PC-3 (cell line): Measurements from ENCODE around the gene RGS5. TPM values are rescaled to one million over a fixed set of nuclear protein-coding genes. Genes with fewer than 3 reads are reported as not detected.

Experiments
- ATAC-seq: fragments of 200-7000 bp; cut with Tn5 transposase; 2 replicates; pipeline ENCODE4 v1.9.1; 2020; ENCODE audit warnings: mild to moderate bottlenecking, moderate library complexity
- BruUV-seq: library from RNA; stranded (reverse); fragments of 400-500 nt; replicated peaks from 2 replicates; lab custom pipeline; 2021; lab: Mats Ljungman, UMichigan
- CTCF ChIA-PET: fragments of 300-600 bp; sonication (Branson Sonifier 250); formaldehyde crosslinking; loops from one replicate; lab custom pipeline; 2022; ENCODE audit warnings: antibody characterized with exemption; lab: Charles Lee
- POLR2A ChIA-PET: fragments of 300-600 bp; sonication (Branson Sonifier 250); formaldehyde crosslinking; loops from one replicate; lab custom pipeline; 2022; ENCODE audit warnings: antibody characterized with exemption; ENCODE audit not compliant: unreplicated experiment; lab: Charles Lee
- DNase-seq: peaks from one replicate; pipeline ENCODE4 v3.0.0-alpha.2; 2015
- H2AFZ ChIP-seq: fragments of 300-600 bp; sonication (generic); 2 replicates; pipeline ENCODE4 v1.6.0; 2016; ENCODE audit warnings: antibody characterized with exemption, low read length
- H3F3A ChIP-seq: fragments of 300-600 bp; sonication (generic); one replicate; pipeline ENCODE4 v1.6.0; 2017; ENCODE audit warnings: antibody characterized with exemption, low read length, control low read depth, mild to moderate bottlenecking; ENCODE audit not compliant: unreplicated experiment
- H3K27ac ChIP-seq: fragments of 300-600 bp; sonication (generic); 2 replicates; pipeline ENCODE4 v1.5.1; 2016; ENCODE audit warnings: mild to moderate bottlenecking, low read length
- H3K27me3 ChIP-seq: fragments of 300-600 bp; sonication (generic); 2 replicates; pipeline ENCODE4 v1.6.1; 2016; ENCODE audit warnings: low read length, mixed read lengths
- H3K36me3 ChIP-seq: fragments of 300-600 bp; sonication (generic); 2 replicates; pipeline ENCODE4 v1.6.1; 2016; ENCODE audit warnings: low read depth, mixed run types, low read length, mixed read lengths
- H3K4me1 ChIP-seq: fragments of 300-600 bp; sonication (generic); 2 replicates; pipeline ENCODE4 v1.5.1; 2016; ENCODE audit warnings: low read length; ENCODE audit not compliant: insufficient read depth
- H3K4me2 ChIP-seq: fragments of 300-600 bp; sonication (generic); 2 replicates; pipeline ENCODE4 v1.6.0; 2016; ENCODE audit warnings: low read length
- H3K4me3 ChIP-seq: fragments of 300-600 bp; sonication (generic); 2 replicates; pipeline ENCODE4 v1.5.1; 2016; ENCODE audit warnings: mild to moderate bottlenecking, low read length, mixed read lengths
- H3K79me2 ChIP-seq: fragments of 300-600 bp; sonication (generic); 2 replicates; pipeline ENCODE4 v1.6.1; 2017; ENCODE audit warnings: low read length, mixed read lengths
- H3K9ac ChIP-seq: fragments of 300-600 bp; sonication (generic); 2 replicates; pipeline ENCODE4 v1.6.0; 2016; ENCODE audit warnings: mild to moderate bottlenecking, low read length
- H3K9me2 ChIP-seq: fragments of 300-600 bp; sonication (generic); replicated peaks from 2 replicates; pipeline ENCODE4 v1.6.1; 2016; ENCODE audit warnings: mixed run types, low read length, mixed read lengths
- H3K9me3 ChIP-seq: fragments of 300-600 bp; sonication (generic); 2 replicates; pipeline ENCODE4 v1.6.1; 2016; ENCODE audit warnings: low read length, mixed read lengths
- H4K20me1 ChIP-seq: fragments of 300-600 bp; sonication (generic); 2 replicates; pipeline ENCODE4 v1.6.1; 2016; ENCODE audit warnings: low read length, mixed read lengths
- EZH2 ChIP-seq: fragments of 300-600 bp; sonication (generic); IDR thresholded peaks from one replicate; pipeline ENCODE4 v1.6.1; 2017; ENCODE audit warnings: antibody characterized with exemption, mild to moderate bottlenecking, low read length; ENCODE audit not compliant: unreplicated experiment
- EZH2phosphoT487 ChIP-seq: fragments of 300-600 bp; sonication (generic); IDR thresholded peaks from 2 replicates; pipeline ENCODE4 v1.6.1; 2018; ENCODE audit warnings: mild to moderate bottlenecking, antibody characterized with exemption, low read length, borderline replicate concordance
- intact Hi-C: fragments of 100-400 bp; cut with micrococcal nuclease; formaldehyde crosslinking; loops from 2 replicates; pipeline ENCODE4 v1.9.0; 2023
- total RNA-seq: library from RNA; depleted of rRNA; stranded (reverse); fragments of >200 nt; gene quantifications from 2 replicates; pipeline ENCODE4 v1.2.3, GENCODE V29; 2014
- TF ChIP-seq, protein P1 (sequence below): fragments of 300-600 bp; sonication (generic); conservative IDR thresholded peaks from 2 replicates; pipeline ENCODE4 v1.5.1; 2017; ENCODE audit warnings: antibody characterized with exemption, low read depth, mild to moderate bottlenecking, low read length

RGS5 gene
- total RNA-seq, 1 experiment from 2014 or later: 5.0 TPM

DNA sequence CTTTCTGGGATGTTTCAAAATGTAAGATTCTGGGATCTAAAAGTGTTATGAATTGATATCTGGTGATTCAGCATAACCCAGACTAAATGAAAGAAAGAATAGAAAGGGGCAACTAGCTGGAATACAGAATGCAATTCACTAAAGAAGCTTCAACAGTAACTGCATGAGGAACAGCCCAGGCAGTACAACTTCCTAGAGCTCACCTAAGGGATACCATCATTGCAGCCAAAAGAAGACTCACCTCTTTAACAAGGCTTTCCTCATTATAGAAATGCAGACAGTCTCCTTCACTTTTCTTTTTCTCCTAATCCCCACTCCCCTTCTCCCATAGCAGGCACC lies 6.3 kb downstream of the RGS5 start:
- H3K9ac ChIP-seq: no peak overlapping the region
- intact Hi-C loops: loop anchor here (5.0 kb wide), 1 partner anchor 61 kb away; no protein-coding TSS in a partner anchor
- no peak overlapping the region for H3K4me2 ChIP-seq

DNA sequence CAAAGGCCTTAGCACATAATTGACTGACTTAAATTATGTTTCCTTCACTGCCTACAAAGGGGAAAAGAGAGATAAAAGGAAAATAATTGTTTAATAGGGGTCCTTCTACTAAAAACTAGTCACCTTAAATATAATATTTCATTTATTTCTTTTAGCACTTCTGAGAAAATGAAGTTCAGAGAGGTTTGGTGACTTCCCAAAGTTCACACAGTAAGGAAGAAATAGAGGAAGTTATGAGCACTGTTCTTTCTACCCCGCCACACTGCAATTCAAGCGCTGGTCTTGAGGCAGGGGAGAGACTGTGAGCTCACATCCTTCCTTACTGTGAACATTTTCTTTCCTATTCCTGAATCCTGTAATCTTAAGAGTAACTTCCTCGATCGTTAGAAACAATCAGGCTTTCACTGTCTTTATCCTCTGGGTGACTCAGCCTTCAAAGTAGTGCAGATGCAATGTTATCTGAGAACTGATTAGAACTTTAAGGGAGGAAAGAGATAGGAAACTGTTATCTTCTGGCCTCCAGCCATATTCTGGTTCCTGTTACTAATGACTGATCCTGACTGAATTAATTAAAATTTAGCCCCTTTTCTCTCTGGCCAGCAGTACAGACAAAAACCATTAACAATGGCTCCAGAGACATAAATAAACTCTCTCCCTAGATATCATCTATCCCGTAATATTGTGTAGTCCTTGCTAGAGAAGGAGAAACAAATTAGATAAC lies 6.8 kb downstream of the RGS5 start:
- H3K9me3 ChIP-seq: no peaks in the 10 kb centered on the region
- DNase-seq (no peak), ATAC-seq (no peak)
- intact Hi-C loops: loop anchor here (5.0 kb wide), 1 partner anchor 61 kb away; no protein-coding TSS in a partner anchor
- no TSS peak for BruUV-seq
- H3K27ac ChIP-seq: no peak overlapping the region
- TF ChIP-seq EZH2phosphoT487: no peak
- TF ChIP-seq EZH2: no peak
- TF ChIP-seq, protein P1, sequence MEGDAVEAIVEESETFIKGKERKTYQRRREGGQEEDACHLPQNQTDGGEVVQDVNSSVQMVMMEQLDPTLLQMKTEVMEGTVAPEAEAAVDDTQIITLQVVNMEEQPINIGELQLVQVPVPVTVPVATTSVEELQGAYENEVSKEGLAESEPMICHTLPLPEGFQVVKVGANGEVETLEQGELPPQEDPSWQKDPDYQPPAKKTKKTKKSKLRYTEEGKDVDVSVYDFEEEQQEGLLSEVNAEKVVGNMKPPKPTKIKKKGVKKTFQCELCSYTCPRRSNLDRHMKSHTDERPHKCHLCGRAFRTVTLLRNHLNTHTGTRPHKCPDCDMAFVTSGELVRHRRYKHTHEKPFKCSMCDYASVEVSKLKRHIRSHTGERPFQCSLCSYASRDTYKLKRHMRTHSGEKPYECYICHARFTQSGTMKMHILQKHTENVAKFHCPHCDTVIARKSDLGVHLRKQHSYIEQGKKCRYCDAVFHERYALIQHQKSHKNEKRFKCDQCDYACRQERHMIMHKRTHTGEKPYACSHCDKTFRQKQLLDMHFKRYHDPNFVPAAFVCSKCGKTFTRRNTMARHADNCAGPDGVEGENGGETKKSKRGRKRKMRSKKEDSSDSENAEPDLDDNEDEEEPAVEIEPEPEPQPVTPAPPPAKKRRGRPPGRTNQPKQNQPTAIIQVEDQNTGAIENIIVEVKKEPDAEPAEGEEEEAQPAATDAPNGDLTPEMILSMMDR: no peak
- H3K9me2 ChIP-seq: no peaks in the 10 kb centered on the region
- no peaks in the 10 kb centered on the region for H3K4me1 ChIP-seq
- no peaks in the 10 kb centered on the region for H3K27me3 ChIP-seq
- CTCF ChIA-PET: no interaction called here
- no peaks in the 10 kb centered on the region for H3F3A ChIP-seq
- H3K4me2 ChIP-seq: no peak overlapping the region
- no peaks in the 10 kb centered on the region for H4K20me1 ChIP-seq
- no peak overlapping the region for H2AFZ ChIP-seq
- no peaks in the 10 kb centered on the region for H3K36me3 ChIP-seq
- H3K9ac ChIP-seq: no peak overlapping the region
- POLR2A ChIA-PET: no interaction called here
- H3K79me2 ChIP-seq: no peaks in the 10 kb centered on the region
- no peak overlapping the region for H3K4me3 ChIP-seq

More for the DNA sequence above, 6.3 kb downstream of the RGS5 start:
- Histone ChIP-seq H3K4me3 (no peak overlapping the region), H4K20me1 (no peaks in the 10 kb centered on the region), H3K27me3 (no peaks in the 10 kb centered on the region), H2AFZ (no peak overlapping the region), H3K36me3 (no peaks in the 10 kb centered on the region), H3K4me1 (no peaks in the 10 kb centered on the region), H3K27ac (no peak overlapping the region), H3F3A (no peaks in the 10 kb centered on the region), H3K79me2 (no peaks in the 10 kb centered on the region), H3K9me3 (no peaks in the 10 kb centered on the region), H3K9me2 (no peaks in the 10 kb centered on the region)
- TF ChIP-seq, protein P1: no peak
- TF ChIP-seq EZH2 (no peak), EZH2phosphoT487 (no peak)
- ATAC-seq (no peak), DNase-seq (no peak)
- BruUV-seq: no TSS peak
- ChIA-PET CTCF (no interaction called here), POLR2A (no interaction called here)

DNA sequence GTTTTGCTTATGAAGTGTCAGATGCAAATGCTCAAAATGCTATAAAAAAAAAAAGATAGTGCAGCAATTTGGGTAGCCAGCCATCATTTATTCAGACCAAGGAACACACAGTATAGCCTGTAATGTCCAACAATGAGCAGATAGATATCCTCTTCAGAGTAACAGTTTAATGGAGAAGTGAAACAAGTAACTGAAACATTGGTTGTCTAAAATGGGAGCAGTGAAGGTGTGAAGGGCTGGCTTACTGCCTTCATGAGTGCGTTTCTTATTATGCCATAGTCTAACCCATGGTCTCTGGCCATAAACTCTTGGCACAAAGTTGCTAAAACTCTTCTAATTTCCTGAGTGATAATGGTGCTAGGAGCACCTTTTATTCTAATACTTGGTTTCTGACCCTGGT lies 11.4 kb downstream of the RGS5 start:
- Histone ChIP-seq H3K4me2 (no peak overlapping the region), H3K27ac (no peak overlapping the region), H3F3A (no peaks in the 10 kb centered on the region), H4K20me1 (no peaks in the 10 kb centered on the region), H3K79me2 (no peaks in the 10 kb centered on the region), H3K9ac (no peak overlapping the region), H3K4me1 (no peaks in the 10 kb centered on the region), H3K4me3 (no peak overlapping the region), H3K36me3 (no peaks in the 10 kb centered on the region), H3K9me2 (no peaks in the 10 kb centered on the region), H3K27me3 (no peaks in the 10 kb centered on the region), H2AFZ (no peak overlapping the region), H3K9me3 (no peaks in the 10 kb centered on the region)
- TF ChIP-seq EZH2 (no peak), EZH2phosphoT487 (no peak)
- TF ChIP-seq, protein P1: no peak
- no peak for DNase-seq
- POLR2A ChIA-PET: no interaction called here
- CTCF ChIA-PET: no interaction called here
- ATAC-seq: no peak
- intact Hi-C loops: no loop called here
- BruUV-seq: no TSS peak
